Muscle of back (tissue), 13 donors: ENCODE measurements around the gene FBXL12. TPM values are rescaled to one million over a fixed set of nuclear protein-coding genes. Genes with fewer than 3 reads are reported as not detected.

ENCODE experiments used
- DNase-seq, 3 donors: peaks; one replicate each; pipeline versions ENCODE4 v3.0.0 to v3.0.0-alpha.2; 2013
- long read RNA-seq, 9 donors: transcript quantifications; one replicate each; lab custom pipeline, GENCODE V29; 2026
- polyA plus RNA-seq, 10 donors: library from polyadenylated mRNA; unstranded; fragments of 120-200 nt; gene quantifications; one replicate each; pipeline ENCODE4 v1.2.1, GENCODE V29; 2013; ENCODE audit not compliant: insufficient read length in 10 of 10

Gene FBXL12, protein sequence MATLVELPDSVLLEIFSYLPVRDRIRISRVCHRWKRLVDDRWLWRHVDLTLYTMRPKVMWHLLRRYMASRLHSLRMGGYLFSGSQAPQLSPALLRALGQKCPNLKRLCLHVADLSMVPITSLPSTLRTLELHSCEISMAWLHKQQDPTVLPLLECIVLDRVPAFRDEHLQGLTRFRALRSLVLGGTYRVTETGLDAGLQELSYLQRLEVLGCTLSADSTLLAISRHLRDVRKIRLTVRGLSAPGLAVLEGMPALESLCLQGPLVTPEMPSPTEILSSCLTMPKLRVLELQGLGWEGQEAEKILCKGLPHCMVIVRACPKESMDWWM
- 10 to 100 TPM; 22.8 to 30.1 (median 26.8) TPM for polyA plus RNA-seq
- long read RNA-seq, donor 1, transcript FBXL12-206 (3 exons, 1,843 nt): minor isoform, 5 of 387 reads
- long read RNA-seq, donor 1, transcript FBXL12-201 (3 exons, 1,852 nt): major isoform, 7 of 387 reads
- long read RNA-seq, donor 1, partial matches to known transcripts: 85 of 387 reads
- long read RNA-seq, donor 1, other reads (novel, unspliced or antisense): 287 of 387 reads
- long read RNA-seq, donor 2, partial matches to known transcripts: 0 of 9 reads
- long read RNA-seq, donor 2, other reads (novel, unspliced or antisense): 0 of 9 reads
- long read RNA-seq, donor 3: 0 reads
- long read RNA-seq, donor 4, partial matches to known transcripts: 0 of 11 reads
- long read RNA-seq, donor 4, other reads (novel, unspliced or antisense): 0 of 11 reads
- long read RNA-seq, donor 5, transcript FBXL12-201 (3 exons, 1,852 nt): major isoform, 13 of 770 reads
- long read RNA-seq, donor 5, partial matches to known transcripts: 214 of 770 reads
- long read RNA-seq, donor 5, other reads (novel, unspliced or antisense): 533 of 770 reads
- long read RNA-seq, donor 6, transcript FBXL12-201 (3 exons, 1,852 nt): major isoform, 8 of 647 reads
- long read RNA-seq, donor 6, partial matches to known transcripts: 233 of 647 reads
- long read RNA-seq, donor 6, other reads (novel, unspliced or antisense): 400 of 647 reads
- long read RNA-seq, donor 7, transcript FBXL12-201 (3 exons, 1,852 nt): major isoform, 8 of 13 reads
- long read RNA-seq, donor 7, partial matches to known transcripts: 0 of 13 reads
- long read RNA-seq, donor 7, other reads (novel, unspliced or antisense): 0 of 13 reads
- long read RNA-seq, donor 8, transcript FBXL12-201 (3 exons, 1,852 nt): major isoform, 6 of 10 reads
- long read RNA-seq, donor 8, partial matches to known transcripts: 0 of 10 reads
- long read RNA-seq, donor 8, other reads (novel, unspliced or antisense): 0 of 10 reads
- long read RNA-seq, donor 9, partial matches to known transcripts: 0 of 2 reads
- long read RNA-seq, donor 9, other reads (novel, unspliced or antisense): 0 of 2 reads

DNA sequence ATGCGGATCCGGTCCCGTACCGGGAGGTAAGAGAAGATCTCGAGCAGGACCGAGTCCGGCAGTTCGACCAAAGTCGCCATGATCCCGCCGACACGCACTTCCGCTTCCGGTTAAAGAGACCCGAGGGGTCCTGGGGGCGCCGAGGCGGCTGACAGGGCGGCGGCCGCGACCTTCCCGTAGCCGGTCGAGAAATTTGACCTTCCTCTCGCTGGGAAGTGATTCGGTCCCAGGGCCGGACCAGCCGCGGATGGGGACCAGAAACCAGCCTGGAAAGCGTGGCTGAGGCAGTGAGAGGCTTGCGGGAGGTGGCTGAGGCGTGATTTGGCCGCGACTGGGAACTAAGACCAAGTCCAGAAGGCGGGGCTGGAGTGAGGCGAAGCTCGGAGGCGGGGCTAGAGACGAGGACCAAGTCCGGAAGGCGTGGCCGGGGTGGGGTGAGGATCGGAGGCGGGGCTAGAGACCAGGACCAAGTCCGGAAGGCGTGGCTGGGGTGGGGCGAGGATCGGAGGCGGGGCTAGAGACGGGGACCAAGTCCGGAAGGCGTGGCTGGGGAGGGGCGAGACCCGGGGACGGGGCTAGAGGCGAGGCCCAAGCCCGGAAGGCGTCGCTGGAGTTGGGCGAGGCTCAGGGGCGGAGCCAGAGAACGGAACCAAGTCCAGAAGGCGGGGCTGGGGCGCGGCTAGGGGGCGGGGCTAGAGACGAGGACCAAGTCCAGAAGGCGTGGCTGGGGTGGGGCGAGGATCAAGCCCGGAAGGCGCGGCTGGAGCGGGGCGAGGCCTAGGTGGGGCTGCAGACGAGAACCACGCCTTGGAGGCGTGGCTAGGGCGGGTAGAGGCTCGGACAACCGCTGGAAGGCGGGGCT lies at the start of gene FBXL12:
Gene FBXL12 (minus strand): TSS at position 346 of the 862 bp plus-strand sequence. CDS start 266 bp downstream, at position 80.
- peak; percentile 99 to 100 (median 100) for DNase-seq

DNA sequence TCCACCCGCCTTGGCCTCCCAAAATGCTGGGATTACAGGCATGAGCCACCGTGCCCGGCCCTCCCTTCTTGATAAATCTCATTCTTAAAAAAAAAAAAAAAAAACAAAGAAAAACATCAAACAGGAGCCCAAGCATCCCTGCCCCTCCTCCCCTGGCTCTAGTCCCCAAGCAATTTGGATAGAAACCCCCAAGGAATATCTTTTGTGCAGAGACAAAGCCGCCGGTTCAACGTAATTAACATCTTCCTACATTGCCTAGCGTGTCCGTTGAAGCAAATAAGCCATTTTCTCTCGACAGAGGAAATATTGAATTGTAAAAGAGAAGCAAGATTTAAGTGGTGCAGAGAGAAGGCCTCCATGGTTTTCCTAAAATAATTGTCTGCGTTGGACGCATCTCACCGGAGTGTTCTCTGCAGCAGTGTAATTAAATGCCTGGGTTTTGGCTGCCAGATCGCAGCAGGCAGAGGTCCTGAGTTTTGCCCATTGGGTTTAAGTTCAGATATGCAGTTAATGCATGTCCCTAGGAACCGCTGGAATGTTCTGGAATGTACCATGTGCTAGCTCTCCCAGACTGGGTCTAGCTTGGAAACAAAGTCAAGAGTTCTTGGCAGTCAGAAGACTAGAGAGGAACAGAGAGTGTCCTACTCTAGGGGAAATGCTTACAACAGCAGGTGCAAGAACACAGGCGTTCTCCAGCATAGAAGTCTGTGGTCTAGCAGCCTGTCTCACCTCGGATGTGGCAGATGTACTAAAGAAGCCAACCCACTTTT lies 47.0 kb upstream of the FBXL12 start:
- peak in 1 of 3 donors; percentile 53 for DNase-seq

DNA sequence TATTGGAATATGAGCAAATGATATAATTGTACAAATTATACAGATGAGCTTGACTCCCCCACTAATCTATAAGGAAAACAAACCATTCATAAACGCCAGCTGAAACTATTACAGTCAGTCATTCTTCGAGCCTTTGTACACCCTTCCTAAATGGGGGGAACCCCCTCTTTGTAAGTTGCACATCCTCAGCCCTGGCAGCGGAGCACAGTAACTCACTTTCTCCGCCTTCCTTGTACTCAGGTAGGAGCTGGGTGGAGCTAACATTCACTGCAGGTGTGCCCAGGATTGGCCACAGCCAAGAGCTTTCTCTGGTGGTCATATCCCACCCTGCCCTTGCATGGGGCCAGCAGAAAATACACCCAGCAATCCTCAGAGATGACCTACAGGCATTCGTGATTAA lies 44.9 kb upstream of the FBXL12 start:
- no peak for DNase-seq

DNA sequence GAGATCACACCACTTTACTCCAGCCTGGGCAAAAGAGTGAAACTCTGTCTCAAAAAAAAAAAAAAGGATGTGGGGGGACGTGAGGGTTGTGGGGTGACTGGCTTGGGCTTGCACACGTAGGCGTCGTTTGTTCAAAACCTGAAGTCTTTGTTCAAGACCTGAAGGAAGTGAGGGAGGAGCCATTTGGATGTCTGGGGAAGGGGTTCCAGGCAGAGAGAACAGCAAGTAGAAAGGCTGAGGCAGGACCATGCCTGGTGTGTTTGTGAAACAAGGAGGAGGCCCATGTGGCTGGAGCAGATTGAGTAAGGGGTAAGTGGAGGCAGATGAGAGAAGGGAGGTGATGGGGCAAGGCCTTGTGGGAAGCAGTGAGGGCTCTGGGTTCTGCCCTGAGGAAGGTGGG lies 44.1 kb upstream of the FBXL12 start:
- DNase-seq: no peak

DNA sequence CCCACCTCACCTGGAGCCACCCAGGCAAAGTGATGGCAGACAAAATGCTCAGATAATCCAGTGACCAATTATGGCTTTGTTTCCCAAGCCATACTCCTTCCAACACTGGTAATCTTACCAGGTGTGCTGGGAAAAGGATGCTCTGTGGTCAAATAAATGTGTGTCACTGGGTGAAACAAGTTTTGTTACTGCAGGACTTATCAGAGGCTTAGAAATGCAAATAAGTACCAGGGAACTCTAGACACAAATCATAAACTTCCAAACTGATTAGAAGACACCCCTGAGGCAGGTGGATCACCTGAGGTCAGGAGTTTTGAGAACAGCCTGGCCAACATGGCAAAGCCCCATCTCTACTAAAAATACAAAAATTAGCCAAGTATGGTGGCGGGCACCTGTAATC lies 42.6 kb upstream of the FBXL12 start:
- no peak for DNase-seq

DNA sequence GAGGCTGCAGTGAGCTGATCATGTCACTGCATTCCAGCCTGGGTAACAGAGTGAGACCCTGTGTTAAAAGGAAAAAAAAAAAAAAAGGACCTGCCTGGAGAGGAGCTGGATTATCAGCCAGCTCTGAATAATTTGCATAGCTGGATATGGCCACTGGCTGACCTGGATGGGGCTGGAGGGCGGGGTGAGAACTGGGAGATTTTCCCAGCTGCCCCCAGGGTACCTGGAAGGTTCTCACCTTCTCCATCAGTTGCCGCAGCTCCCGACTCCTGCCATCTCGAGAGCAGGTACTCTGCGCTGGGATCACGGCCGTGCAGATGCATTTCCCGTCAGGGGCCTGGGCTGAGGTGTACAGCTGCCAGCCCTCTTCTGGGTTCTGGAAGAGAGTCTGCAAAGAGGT lies 41.5 kb upstream of the FBXL12 start:
- DNase-seq: no peak

DNA sequence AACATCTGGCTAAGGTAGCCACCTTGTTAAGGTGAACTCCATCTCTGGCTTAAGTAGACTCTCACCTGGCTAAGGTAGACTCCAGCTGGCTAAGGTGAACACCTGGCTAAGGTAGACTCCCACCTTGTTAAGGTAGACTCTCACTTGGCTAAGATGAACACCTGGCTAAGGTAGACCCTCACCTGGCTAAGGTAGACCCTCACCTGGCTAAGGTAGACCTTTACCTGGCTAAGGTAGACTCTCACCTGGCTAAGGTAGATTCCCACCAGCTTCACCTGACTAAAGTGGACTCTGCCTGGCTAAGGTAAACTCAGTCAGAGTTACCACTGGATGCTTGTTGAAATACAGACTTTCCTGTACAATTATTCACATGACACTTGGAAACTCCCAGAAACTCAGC lies 39.9 kb upstream of the FBXL12 start:
- DNase-seq: no peak

DNA sequence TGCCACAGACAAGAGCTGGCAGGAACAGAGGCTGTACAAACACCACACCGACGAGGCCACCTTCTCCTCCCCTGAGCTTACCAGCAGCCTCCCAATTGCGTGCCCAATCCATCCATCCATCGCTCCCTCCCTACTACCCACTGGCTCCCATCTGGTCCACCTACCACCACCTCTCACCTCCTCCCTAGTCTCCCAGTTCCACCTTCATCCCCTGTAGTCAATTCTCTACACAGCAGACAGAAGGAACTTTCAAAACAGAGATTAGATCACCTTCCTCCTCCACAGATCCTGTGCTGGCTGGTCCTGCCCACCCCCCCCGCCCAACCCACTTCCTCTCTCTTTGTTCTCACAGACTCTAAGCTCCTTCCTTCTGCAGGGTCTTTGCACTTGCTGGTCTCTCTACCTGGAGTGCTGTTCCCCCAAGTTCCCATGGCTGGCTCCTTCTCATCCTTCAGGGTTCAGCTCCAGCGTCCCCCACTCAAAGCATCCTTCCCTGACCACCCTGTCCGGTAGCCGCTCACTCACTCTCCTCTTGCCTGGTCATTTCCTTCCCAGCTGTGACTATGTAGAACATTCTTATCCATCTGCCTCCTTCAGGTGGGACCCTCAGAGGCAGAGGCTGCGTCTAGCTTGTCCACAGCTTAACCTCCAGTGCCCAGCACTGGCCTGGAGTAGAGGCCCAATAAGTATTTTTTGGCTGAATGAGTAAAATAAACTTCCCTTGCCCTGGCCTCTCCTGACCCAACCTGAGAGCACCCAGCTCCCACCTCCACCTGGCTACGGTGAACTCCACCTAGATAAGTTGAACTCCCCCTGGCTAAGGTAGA lies 39.3 kb upstream of the FBXL12 start:
- DNase-seq: no peak

DNA sequence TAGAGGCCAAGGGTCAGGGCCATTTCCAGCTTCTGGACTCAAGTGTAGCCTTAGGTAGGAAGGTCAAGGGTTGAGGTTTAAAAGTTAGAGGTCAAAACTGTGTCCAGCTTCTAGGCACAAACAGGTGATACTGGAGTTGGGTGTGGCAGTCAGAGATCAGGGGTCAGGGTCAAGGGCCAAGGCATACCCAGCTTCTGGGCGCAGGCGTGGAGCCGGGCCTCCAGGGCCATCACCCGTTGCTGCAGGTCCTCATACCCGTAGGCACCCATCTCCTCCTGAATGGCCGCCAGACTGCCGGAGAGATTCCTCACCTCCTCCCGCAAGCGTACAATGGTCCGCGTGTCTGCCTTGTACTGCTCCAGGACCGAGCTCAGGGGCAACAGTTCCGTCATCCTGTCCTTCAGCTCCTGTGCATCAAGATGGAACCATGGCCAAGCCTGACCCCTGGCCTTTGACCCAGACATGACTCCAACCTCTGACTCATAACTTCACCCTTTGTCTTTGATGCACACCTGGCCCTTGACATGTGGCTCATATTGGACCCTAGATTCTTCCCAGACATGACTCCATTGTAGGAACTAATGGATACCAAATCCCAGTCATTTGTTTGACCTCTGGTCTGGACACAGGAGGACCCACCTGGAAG lies 38.3 kb upstream of the FBXL12 start:
- no peak for DNase-seq

DNA sequence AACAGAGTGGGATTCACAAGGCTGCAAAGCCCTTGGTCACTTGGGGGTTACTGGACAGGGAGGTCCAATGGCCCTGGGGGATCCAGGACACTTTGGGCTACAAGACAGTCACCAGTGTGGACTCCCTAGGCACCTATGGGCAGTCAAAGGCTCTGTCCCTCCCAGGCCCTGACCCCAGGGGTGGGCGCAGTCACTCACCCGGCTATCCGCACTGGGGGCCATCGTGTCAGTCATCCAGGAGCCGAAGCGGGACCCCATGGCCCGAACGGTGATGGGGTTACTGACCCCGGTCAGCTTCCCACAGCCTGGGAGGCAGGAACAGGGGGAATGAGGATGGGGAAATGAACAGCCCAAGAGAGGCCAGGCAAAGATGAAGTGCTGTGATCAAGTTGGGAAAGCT lies 37.7 kb upstream of the FBXL12 start:
- no peak for DNase-seq

DNA sequence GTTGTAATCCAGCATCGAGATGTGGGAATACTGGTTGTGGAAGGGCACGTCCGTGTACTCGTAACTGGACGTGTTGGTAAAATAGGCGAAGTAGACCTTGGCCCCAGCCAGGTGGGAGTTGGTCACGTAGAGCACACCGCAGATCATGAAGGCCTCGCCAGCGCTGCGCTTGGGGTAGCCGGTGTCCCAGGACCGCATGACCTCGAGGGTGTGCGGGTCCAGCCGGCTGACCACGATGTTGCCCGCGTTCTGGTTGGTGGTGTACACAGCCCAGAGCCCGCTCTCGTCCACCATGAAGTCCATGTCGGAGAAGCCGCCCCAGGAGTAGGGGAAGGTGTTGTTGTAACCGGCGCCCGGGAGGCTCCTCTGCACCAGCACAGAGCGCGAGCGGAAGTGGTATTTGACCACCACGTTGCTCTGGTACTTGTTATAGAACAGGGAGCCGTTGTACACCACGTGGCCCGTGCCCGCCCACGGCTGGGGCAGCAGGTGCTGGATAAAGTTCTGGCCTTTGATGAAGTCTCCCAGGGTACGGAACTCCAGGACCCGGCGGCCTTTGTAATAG lies 35.5 kb upstream of the FBXL12 start:
- DNase-seq: no peak

DNA sequence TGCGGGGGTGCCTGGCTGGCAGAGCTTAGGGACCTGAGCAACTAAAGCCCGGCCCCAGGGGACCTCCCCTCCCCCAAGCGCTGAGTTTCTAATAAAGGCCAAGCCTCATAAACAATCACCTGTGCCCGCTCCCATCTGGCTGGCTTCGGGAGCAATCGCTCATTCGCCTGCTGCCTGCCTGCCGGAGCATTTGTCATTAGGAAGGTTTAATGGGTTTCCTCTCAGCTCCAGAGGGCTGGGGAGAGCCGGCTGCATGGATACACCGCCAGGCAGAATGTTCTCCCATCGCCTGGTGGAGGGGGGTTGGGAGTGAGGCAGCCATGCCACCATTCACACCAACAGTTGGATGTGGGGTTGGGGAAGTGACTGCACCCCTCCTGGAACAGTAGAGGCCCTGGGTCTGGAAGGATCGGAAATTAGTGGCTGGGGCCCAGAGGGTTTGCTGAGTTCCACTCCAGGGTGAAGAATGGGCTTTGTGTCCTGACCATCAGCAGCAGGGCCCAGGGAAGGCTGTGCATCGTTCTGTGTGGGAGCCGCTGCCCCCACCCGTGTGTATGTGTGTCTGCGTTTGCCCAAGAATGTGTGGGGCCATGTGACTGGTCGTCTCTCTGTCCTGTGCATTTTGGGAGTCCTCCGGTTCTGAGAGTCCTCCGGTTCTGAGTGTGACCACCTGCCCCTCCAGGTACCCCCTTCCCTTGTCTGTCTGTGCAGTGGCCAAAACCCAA lies 31.5 kb upstream of the FBXL12 start:
- DNase-seq: no peak

DNA sequence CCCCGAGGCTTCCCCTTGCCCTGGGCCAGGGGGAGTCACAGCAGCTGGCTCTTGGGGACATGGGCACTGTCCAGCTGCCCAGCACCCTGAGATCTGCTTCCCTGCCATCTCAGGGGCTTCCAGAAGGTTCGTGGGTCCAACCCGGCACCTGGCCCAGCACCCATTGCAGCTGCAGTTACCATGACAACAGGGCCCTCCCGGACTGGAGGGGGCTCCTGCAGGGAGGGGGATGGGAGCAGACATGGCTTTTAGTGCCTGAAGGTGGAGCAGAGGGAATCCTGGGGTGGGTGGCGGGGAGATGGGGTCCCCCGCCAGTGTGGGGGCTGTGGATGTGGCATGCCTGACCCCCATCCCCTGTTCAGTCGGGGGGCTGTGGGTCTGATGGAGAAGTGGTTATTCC lies 30.9 kb upstream of the FBXL12 start:
- no peak for DNase-seq

DNA sequence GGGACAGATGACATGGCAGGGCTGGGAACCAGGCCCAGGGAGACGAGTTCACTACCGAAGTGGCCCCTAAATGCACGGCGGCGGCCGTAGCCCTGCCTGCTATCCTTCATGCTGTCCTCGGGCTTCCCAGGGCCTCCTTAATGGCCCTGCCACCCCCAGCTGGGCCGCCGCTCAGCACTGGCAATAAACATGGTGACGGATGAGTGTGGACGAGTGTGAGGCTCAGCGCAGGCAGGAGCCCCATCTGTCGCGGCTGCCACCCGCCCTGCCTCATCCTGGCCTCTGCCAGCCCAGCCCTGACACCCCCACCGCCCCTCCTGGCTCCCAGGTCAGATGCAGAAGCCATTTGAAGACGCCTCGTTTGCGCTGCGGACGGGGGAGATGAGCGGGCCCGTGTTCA lies 29.9 kb upstream of the FBXL12 start:
- no peak for DNase-seq

DNA sequence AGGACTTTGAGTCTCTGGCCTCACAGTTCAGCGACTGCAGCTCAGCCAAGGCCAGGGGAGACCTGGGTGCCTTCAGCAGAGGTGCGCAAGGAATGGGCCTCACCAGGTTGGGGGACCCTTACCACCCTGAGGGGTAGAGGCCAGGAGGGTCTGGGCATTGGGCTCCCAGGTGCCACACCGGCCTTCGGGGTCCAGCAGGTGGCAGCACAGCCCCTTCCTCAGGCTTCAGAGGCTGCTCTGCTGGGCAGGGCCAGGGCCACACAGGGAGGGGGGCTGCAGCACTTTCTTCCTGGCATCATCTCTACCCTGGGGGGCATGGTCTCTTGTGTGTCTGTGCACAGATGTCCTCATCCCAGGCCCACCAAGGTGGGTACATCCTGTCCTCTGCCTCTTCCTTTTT lies 29.2 kb upstream of the FBXL12 start:
- no peak for DNase-seq

DNA sequence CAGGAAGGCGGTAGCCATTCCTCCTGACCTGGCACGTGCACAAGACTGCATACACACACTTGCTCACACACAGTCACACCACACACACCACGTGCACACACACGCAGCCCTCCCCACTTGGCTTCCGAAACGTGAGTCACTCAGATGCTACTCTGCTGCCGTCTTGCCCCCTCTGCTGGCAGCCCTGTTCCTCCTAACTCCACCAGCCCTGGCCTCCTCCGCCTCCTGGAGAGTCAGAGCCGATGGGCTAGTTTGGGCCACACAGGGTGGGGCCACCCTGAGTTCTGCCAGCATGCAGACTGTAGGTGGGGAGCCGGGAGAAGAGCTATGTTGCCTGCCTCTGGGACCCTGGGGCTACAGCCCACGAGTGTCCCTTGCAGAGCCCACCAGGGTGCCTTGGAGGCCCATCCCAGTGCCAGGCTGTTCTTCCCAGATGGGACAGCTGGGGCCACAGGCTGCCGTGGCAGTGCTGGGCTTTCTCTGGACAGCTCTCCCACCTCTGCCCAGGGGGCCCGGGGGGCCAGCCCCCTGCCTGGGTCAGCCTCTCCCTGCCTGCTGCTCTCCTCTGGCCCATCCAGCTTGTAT lies 28.3 kb upstream of the FBXL12 start:
- peak in 2 of 3 donors; percentile 44 to 78 for DNase-seq
